NCI-H2029 (cell line): ENCODE results near the gene GPR18.

Source experiments
- DNase-seq: peaks from one replicate; lab custom pipeline; 2025; lab: John Stamatoyannopoulos, UW

The GPR18 gene

GRCh38 chr13:99208185-99208584 is 50.0 kb downstream of the GPR18 start:
- DNase-seq = no peak

GRCh38 chr13:99207511-99207910 is 50.7 kb downstream of the GPR18 start:
- no peak for DNase-seq

- DNase-seq = no peak
Observed at GRCh38 chr13:99206873-99207272, 51.3 kb downstream of the GPR18 start.

GRCh38 chr13:99206226-99206625 is 52.0 kb downstream of the GPR18 start:
- DNase-seq = no peak

GRCh38 chr13:99205621-99206220 is 52.5 kb downstream of the GPR18 start:
- DNase-seq = no peak
